ENCODE data around the gene SPTBN1.

Gene SPTBN1

DNA sequence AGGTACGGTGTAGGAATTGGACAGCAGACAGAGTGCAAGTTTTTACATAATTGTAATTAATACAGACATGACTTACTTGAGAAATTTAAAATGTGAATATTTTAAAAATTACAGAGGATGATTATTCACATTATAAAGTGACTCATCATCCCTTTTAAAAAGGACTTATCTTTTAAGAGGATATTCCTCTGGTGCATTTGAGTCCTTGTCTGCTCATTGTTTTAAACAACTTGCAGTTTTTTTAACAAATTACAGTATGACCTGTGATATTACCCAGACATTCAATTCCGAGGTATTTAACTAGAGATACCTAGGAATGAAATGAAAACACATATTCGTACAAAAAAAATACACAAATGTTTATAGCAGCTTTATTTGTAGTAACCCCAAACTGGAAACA, 38.0 kb downstream of the SPTBN1 start:
- Histone ChIP-seq H3K4me2 (ENCODE audit: low read length) (no peak overlapping the region), H3K27me3 (ENCODE audit: insufficient read depth, low read length) (no peaks in the 10 kb centered on the region), H4K20me1 (ENCODE audit: insufficient read depth, low read length) (no peaks in the 10 kb centered on the region), H3K4me1 (ENCODE audit: insufficient read depth, low read length, severe bottlenecking) (peaks cover 36% of the 10 kb centered on the region), H3K79me2 (ENCODE audit: insufficient read depth, low read length) (no peaks in the 10 kb centered on the region), H3K36me3 (ENCODE audit: insufficient read depth, low read length) (no peaks in the 10 kb centered on the region), H3K9ac (ENCODE audit: low read length) (no peak overlapping the region), H3F3A (ENCODE audit: insufficient read depth, low read length) (no peaks in the 10 kb centered on the region), H3K9me3 (ENCODE audit: low read length) (no peaks in the 10 kb centered on the region), H3K9me2 (ENCODE audit: low read depth, low read length) (no peaks in the 10 kb centered on the region), H2AFZ (ENCODE audit: low read length) (no peak overlapping the region), H3K27ac (ENCODE audit: low read depth, low read length, poor library complexity, severe bottlenecking) (peak overlapping the region; percentile 33), H3K4me3 (ENCODE audit: low read depth, low read length, poor library complexity, severe bottlenecking) (no peak overlapping the region)
- no peak for TF ChIP-seq EZH2 (IDR thresholded peaks at IDR 0.05; ENCODE audit: borderline replicate concordance, low read length)
- TF ChIP-seq, protein P1, sequence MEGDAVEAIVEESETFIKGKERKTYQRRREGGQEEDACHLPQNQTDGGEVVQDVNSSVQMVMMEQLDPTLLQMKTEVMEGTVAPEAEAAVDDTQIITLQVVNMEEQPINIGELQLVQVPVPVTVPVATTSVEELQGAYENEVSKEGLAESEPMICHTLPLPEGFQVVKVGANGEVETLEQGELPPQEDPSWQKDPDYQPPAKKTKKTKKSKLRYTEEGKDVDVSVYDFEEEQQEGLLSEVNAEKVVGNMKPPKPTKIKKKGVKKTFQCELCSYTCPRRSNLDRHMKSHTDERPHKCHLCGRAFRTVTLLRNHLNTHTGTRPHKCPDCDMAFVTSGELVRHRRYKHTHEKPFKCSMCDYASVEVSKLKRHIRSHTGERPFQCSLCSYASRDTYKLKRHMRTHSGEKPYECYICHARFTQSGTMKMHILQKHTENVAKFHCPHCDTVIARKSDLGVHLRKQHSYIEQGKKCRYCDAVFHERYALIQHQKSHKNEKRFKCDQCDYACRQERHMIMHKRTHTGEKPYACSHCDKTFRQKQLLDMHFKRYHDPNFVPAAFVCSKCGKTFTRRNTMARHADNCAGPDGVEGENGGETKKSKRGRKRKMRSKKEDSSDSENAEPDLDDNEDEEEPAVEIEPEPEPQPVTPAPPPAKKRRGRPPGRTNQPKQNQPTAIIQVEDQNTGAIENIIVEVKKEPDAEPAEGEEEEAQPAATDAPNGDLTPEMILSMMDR (IDR thresholded peaks at IDR 0.05; ENCODE audit: low read length): no peak

DNA sequence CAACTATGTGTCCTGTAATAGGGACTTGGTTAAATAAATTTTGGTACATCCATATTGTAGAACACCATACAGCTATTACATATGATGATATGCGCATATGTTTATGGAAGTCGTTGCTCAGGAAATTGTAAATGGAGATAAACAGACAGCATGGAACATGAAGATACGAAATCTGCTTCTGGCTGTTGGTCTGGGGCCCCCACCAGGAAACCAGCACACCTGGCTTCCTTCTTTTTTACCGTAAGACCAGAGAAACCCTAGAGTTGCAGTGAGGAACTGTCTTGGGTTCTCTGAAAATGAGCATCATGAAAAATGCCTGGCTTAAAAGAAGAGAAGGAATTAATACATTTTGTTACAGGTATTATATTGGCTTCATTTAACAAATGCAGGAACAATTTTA, 40.8 kb downstream of the SPTBN1 start:
- no peak overlapping the region for H3K9ac ChIP-seq (ENCODE audit: low read length)
- H3K9me3 ChIP-seq (ENCODE audit: low read length): no peaks in the 10 kb centered on the region
- H3K36me3 ChIP-seq (ENCODE audit: insufficient read depth, low read length): no peaks in the 10 kb centered on the region
- H3K27me3 ChIP-seq (ENCODE audit: insufficient read depth, low read length): no peaks in the 10 kb centered on the region
- H3F3A ChIP-seq (ENCODE audit: insufficient read depth, low read length): no peaks in the 10 kb centered on the region
- H4K20me1 ChIP-seq (ENCODE audit: insufficient read depth, low read length): no peaks in the 10 kb centered on the region
- no peak overlapping the region for H2AFZ ChIP-seq (ENCODE audit: low read length)
- no peak overlapping the region for H3K4me3 ChIP-seq (ENCODE audit: low read depth, low read length, poor library complexity, severe bottlenecking)
- no peaks in the 10 kb centered on the region for H3K9me2 ChIP-seq (ENCODE audit: low read depth, low read length)
- no peak overlapping the region for H3K27ac ChIP-seq (ENCODE audit: low read depth, low read length, poor library complexity, severe bottlenecking)
- no peak for TF ChIP-seq EZH2 (IDR thresholded peaks at IDR 0.05; ENCODE audit: borderline replicate concordance, low read length)
- TF ChIP-seq, protein P1 (IDR thresholded peaks at IDR 0.05; ENCODE audit: low read length): no peak
- H3K4me2 ChIP-seq (ENCODE audit: low read length): no peak overlapping the region
- no peaks in the 10 kb centered on the region for H3K79me2 ChIP-seq (ENCODE audit: insufficient read depth, low read length)
- peaks cover 36% of the 10 kb centered on the region for H3K4me1 ChIP-seq (ENCODE audit: insufficient read depth, low read length, severe bottlenecking)

DNA sequence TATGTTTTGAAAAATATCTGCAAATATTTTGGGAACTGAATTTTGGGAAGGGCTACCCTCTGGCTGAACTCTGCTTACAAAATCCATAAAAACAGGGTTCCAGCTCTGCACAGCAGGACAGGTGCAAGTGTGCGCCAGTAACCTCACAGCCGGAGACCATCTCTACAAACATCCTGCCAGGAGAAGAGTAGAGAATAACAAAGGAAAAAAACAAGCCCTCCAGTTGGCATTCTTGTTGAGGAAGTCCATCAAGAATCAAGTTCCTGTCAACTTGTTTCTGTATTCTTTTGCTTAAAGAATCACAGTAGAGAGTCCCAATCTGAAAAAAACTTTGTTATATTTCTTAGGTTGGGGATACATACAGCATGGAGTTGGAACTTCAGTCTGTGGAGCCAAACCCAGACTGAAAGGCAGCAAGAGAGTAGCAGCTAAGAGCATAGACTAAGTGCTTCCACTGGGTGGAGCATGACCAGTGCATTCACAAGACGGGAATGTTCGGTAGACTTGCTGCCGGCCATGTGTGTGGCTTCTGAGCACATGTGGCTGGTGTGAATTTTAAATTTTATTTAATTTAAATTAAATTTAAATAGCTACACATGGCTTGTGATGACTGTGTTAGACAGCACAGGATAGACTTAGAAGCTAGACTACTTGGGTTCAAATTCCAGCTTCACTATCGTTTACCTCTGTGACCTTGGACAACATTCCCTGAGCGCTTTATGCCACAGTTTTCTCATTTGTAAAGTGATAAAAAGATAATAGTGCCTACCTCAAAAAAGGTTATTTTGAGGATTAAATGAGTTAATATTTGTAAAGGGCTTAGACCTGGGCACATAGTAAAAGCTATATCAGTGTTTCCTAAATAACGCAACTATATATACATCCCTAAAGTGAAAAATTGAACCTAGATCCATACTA, 41.9 kb downstream of the SPTBN1 start:
- H3K4me1 ChIP-seq (ENCODE audit: insufficient read depth, low read length, severe bottlenecking): peaks cover 41% of the 10 kb centered on the region
- H3K36me3 ChIP-seq (ENCODE audit: insufficient read depth, low read length): no peaks in the 10 kb centered on the region
- H3K79me2 ChIP-seq (ENCODE audit: insufficient read depth, low read length): no peaks in the 10 kb centered on the region
- H3K9me3 ChIP-seq (ENCODE audit: low read length): no peaks in the 10 kb centered on the region
- no peak overlapping the region for H3K4me2 ChIP-seq (ENCODE audit: low read length)
- H3F3A ChIP-seq (ENCODE audit: insufficient read depth, low read length): no peaks in the 10 kb centered on the region
- H3K27me3 ChIP-seq (ENCODE audit: insufficient read depth, low read length): no peaks in the 10 kb centered on the region
- no peak overlapping the region for H3K4me3 ChIP-seq (ENCODE audit: low read depth, low read length, poor library complexity, severe bottlenecking)
- no peak overlapping the region for H3K9ac ChIP-seq (ENCODE audit: low read length)
- TF ChIP-seq EZH2 (IDR thresholded peaks at IDR 0.05; ENCODE audit: borderline replicate concordance, low read length): no peak
- TF ChIP-seq, protein P1 (IDR thresholded peaks at IDR 0.05; ENCODE audit: low read length): peak; percentile 36
- H2AFZ ChIP-seq (ENCODE audit: low read length): no peak overlapping the region
- no peaks in the 10 kb centered on the region for H4K20me1 ChIP-seq (ENCODE audit: insufficient read depth, low read length)
- H3K9me2 ChIP-seq (ENCODE audit: low read depth, low read length): no peaks in the 10 kb centered on the region
- H3K27ac ChIP-seq (ENCODE audit: low read depth, low read length, poor library complexity, severe bottlenecking): no peak overlapping the region

Measured in OCI-LY1 (cell line).